CD1c-positive myeloid dendritic cell (primary cell): ENCODE results near the gene ITGB6.

Source experiments
- DNase-seq: peaks from one replicate; pipeline ENCODE4 v3.0.0-alpha.2; 2016; ENCODE audit errors: extremely low spot score

Gene ITGB6, protein sequence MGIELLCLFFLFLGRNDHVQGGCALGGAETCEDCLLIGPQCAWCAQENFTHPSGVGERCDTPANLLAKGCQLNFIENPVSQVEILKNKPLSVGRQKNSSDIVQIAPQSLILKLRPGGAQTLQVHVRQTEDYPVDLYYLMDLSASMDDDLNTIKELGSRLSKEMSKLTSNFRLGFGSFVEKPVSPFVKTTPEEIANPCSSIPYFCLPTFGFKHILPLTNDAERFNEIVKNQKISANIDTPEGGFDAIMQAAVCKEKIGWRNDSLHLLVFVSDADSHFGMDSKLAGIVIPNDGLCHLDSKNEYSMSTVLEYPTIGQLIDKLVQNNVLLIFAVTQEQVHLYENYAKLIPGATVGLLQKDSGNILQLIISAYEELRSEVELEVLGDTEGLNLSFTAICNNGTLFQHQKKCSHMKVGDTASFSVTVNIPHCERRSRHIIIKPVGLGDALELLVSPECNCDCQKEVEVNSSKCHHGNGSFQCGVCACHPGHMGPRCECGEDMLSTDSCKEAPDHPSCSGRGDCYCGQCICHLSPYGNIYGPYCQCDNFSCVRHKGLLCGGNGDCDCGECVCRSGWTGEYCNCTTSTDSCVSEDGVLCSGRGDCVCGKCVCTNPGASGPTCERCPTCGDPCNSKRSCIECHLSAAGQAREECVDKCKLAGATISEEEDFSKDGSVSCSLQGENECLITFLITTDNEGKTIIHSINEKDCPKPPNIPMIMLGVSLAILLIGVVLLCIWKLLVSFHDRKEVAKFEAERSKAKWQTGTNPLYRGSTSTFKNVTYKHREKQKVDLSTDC

DNA sequence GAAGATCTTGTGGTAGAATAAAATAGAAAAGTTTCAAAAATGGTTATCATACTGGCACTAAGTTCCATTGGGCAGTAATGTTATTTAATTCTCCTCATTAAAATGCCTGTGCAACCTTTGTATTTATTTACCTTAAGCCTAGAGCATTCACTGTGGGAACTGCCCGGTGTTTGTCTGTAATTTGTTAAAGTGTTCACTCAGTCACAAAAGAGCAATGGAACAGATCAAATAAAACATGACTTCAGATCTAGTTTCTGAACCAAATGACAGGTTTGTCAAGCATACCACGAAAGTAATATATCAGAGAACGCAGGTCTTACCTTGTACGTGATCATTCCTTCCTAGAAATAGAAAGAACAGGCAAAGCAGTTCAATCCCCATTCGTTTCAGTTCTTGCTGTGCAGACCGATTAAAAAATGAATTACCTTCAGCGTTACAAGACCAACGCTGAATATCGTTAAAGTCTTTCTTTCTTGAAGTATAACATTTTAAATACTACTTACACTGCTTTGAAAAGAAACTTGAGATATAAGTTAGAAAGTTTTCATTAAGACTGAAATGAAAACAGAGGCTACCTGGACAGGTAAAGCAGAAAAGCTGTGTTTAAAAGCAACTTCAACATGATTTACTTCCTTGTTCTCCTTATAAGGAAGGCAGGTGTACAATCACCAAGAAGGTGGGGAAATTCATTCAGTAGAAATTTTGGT is at the start of gene ITGB6:
Gene ITGB6, minus strand, starts transcription at position 590 of the 707 bp plus-strand sequence. Its CDS starts 209 bp downstream, at position 381.
- DNase-seq: no peak

DNA sequence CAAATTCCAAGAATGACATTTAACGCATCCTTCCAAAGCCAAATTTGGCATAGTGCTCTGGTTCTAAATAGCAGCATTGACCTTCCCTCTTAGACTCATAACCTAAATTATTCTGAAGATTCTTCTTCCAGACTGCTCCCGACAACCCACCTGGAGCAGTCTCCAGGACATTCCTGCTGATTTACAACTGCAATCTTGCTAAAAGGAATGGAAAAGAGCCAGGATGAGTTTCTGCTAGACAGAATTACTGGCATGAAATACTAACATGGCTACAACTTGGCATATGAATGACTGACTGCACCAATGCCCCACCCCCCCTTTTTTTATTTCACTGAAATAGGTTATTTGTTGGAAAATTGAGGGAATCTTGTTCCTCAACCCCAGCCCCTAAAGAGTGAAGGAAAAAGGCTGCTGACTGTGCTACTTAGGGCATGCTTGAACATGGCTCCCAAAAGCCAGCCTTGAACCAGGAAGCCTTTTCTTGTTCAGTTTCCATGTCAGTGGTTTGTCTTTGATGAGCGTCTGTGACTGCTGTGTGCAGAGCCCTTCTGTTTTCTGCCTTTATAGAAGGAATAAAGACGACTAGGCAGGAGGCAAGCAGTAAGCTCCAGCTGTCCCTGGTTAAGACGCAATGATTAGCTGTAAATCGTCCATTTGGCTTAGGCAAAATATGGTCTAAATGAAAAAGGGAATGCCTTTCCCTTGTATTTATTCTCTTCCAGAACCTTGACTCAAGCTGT is 47.4 kb upstream of the ITGB6 start:
- no peak for DNase-seq

DNA sequence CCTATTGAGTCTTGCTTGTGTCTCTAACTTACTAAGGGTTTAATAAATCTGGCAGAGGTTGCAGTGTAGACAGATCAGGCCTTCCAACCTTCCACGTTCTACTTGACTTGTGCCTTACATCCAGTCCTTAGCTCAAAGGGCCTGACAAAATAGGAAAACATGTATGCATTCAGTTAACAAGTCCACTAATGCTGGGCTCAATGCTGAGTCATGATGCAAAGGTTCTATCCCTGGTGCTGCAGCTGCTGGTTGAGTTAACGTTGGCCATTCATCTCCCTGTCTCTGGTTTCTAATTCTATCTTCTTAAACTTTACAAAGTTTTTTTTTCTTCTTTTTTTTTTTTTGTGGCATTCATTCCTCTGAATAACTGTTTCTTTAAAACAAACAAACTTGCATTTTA is 46.3 kb upstream of the ITGB6 start:
- DNase-seq: no peak

DNA sequence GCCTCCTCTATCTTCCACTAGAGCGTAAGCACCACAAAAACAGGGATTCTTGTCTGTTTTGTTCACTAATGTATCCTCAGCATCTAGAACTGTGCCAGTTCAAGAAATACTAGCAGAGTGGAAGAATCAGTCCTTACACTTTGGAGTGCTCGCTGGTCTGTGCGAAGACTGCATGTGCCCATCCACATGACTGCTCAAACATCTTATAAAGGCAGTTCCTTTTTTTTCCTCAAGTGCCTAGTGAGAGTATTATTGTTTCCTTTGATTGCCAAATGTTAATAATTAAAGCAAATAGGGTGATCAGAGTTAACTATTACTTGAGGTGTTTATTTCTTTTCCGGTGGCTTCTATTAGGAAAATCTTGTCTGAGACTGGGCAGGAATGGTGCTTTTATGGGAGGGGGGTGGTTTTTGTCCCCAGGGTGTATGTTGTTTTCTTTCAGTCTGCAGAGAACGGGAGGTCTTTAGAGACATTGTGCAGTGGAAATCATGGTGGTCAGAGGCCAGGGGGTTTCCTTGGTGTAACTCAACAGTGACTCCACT is 45.6 kb upstream of the ITGB6 start:
- DNase-seq: no peak

DNA sequence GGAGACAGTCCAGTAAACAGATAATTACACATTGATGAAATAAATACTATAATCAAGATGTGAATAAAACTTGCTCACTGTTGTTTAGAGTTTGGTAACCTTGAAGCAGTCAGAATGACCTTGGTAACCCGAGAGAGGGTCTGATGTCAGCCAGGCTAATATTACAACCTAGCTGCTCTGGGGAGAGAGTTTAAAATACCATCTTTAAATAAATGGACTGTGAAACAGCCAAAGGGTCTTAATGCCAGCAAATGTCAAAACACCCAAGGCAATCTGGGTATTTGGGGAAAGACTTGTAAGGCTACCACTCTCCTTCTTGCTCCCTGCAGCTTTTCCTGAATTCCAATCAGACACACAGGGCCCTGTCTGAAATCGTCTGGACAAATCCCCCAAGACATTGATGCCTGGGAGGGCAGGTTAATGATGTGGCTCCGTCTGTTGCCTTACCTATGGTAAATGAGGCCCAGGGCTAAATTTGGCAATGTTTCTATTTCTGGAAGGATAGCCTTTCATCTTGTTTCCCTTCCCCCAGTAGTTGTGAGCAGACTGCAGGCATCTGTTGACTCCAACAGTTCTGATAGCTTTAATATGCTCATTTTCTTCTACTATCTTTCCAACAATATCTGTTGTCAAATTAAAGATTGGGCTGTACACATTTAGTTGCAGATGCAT is 43.0 kb upstream of the ITGB6 start:
- no peak for DNase-seq

DNA sequence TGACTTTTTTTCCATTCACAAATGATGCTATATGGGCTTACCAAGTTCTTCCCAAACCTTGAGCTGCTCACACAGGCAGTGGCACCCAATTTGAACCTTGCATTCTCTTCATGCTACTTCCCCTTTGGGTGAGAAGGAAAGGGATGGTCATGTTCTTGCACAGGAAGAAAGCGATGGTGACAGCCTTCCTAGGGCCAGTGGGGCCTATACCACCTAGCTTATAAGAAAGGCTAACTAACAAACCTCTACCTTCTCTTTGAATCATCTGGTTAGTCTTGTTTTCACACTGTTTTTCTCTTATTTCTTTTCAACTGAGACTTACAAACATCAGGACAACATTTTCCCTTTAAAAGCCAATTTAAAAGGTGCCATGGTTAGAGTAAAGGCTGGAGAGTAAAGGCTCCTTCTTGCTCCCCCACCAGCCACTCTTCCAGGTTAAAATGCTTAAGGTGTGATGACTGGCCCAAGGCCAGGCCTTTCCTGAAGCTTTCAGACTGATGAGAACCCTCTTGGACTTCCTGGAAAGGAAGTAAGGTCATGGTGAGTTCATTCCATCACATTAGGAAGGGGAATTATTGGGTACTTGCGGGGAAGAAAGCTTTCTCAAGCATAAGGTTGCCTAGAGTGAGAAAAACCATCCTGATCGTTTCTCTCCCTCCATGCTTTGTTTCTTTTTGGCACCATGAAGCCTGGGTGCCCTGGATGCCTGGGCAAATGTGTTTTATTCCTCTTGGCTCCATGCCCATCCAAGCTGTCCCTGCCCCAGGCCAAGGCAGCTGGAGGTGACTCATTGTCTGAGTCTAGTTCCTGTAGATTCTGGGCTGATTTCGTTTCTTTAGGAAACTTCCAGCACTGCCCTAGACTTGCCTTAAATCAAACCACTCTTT is 41.4 kb upstream of the ITGB6 start:
- peak; percentile 65 for DNase-seq

DNA sequence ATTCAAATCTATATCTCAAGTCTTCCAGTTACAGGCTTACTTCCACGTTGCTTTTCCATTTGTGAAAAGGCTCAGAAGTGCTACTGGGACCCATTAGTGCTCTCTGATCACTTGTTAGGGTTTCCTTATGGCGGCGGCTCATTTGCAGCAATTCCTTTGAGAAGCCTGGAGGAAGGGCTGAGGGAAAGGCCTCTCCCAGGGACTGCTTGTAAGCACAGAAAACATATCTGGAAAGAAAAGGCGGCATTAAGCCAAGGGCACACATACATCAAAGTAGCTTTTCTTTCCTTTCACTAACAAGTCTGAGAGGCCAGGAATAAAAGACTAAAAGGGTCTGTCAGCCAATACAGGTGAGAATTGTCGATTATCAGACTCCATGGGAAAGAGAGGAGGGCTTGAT is 39.4 kb upstream of the ITGB6 start:
- DNase-seq: no peak

DNA sequence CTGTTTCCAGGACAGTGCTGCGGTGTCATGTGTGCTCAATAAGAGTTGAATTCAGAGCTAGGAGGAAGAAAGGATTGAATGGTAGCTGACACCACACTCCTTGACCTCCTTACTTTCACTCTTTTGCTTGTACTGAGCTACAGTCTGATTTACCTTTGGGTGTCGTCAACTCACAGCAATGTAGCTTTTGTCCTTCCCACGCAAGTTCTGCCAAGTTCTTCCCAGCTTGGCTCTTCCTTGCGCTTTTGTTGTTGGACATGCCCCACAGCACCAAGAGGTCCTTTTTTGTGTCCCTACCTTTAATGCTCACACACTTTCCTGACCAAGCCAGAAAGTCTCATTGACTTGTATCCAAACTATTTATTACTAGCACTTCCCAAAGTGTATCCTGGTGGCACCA is 38.3 kb upstream of the ITGB6 start:
- DNase-seq: no peak

DNA sequence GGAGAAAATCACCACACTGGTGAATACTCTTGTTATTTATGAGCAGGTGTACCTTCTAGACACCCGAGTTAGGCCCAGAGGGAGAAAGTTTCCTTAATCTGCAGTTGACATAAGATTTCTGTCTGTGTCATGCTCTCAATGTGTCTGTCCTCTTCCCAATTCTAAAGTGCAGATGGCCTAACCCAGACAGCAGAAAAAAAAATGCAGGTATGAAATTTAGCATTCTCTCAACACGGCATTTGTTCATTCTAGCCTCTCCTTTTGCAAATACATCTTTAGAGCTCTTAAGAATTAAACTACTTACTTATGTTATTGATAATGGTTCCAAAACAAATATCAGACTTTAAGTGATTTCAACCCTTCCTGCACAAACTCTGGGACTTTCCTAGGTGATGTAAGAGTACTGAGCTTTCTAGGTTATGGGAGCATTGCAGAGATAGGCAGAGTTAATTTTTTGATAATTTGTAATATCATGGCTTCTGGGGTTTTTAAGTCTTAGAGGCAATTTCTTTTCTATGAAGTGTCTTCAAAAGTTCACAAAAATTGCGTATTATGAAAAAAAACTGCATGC is 32.9 kb upstream of the ITGB6 start:
- DNase-seq: no peak

DNA sequence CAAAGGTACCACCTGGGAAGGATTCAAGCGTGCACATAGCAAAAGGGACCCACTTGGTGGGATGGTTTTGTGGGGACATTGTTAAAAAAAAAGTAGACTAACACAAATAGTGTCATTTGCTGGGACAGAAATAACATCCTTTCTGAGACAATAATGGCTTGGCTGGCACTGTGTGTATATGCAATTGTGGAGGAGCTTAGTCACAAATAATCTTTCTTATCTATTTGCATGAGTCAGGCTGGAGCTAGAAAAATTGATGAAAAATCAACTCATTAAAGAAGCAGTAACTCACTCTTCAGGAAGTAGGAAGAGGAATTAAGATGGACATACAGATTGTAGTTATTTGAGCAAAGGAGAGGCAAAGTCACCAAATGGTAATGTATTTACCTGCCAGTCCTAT is 29.5 kb upstream of the ITGB6 start:
- no peak for DNase-seq

DNA sequence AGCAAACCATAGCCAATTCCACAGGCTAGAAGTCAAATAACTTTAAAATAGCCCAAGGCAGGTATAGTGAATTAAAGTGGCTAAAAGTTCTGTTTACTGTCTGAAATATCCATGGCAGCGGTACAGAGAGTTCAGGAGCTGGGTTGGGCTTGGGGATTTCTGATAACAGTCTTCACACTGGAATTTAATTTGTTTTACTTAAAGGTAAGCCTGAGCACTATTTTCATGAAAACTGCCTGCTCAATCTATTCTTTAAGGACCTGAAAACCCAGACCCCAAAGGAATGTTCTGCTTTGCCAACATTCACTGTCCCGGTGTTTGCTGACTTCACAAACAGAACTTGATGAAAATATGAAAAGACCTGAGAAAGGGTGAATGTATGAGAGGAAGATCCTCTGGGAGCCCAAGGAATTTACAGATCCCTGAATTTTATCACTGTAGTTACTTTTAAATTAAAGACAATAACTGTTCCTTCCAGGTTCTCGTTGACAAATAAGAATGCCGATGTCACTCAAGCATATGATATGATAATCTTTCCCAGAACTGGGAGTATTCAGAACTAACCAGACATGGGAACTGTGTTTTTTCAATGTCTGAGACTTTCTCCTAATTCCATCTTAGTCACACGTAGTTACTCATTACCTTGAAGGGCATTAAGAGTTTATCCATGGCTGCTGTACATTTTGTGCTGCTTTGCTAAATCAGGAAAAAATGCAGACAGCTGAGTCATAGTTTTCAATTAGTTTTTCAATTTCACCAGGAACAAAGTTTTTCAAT is 28.3 kb upstream of the ITGB6 start:
- DNase-seq: no peak

DNA sequence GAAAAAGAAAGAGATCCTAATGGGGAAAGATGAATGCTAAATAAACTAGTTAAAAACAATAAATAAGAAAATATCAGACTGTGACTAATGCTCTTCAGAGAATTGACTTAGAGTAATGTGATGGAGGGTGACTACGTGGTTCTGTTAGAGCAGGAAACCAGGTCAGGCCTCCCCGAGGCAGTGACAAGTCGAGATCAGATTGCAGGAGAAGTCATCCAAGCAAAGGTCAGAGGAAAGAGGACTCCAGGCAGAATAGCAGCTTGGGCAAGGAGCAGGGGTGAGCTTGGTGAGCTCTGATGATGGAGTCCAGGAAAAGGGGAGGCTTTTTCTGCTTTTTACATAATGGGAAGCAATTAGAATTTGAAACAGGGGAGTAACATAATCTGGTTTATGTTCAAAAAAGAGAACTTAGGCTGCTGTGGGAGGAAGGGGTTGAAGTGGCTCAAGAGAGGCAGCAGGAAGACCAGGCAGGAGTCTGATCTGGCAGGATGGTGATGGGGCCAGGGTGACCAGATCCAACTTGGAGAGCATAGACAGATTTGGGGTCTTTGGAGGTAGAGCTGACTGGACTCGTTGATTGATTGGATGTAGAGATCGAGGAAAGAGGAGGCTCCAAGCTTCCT is 27.3 kb upstream of the ITGB6 start:
- no peak for DNase-seq

DNA sequence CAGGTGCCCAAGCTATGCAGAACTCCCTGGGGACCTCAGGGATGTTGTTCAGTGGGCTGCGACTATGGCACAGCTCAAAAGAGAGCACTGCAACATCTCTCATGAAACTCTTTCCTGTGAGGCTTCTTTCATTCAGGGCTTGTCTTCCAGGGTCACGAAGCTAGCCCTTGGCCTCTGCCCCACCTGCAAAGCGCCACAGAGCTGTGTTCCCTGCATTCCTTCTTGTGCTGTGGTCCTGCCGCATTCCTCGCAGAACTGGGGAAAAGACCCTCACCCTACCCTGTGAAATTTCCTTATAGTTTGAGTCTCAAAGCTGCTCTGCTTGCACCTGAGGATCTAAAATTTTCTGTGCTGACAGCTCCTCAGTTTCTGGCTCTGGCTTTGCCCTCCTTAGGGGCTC is 26.3 kb upstream of the ITGB6 start:
- no peak for DNase-seq

DNA sequence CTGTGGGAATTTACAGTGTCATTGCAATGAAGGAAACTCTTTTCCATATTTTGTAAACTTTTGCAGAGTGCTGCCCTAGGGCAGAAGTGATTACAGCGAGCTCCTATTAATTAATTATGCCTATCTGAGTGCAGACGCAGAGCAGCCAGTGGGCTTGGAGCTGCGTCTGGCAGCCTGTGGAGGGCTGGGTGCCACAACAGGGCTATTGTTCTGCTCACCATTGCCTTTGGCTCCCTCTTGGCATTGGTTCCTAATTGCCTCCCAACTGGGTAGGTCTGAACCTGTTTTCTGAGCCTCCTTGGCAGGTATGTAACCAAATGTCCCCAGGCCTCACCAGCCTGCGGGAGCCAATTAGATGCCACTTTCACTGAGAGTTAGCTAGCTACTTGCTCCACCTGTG is 25.6 kb upstream of the ITGB6 start:
- DNase-seq: no peak

DNA sequence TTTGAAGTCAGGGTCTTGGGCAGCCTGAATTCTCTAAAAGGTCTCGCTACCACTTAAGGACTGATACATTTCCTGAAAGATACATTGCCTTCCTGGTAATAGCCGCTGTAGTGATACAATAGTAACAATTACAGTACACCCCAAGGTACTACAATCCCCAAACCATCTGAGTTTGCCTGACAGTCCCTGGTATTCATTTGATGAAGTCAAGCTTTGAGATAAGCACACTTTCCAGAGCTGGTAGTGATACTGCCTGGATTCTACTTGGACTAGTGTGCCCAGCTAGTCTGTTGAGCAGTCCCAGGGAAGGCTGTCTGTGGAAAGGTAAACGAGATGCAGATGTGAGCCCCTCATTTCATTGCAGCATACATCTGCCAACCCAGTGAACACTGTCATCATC is 24.4 kb upstream of the ITGB6 start:
- DNase-seq: no peak

DNA sequence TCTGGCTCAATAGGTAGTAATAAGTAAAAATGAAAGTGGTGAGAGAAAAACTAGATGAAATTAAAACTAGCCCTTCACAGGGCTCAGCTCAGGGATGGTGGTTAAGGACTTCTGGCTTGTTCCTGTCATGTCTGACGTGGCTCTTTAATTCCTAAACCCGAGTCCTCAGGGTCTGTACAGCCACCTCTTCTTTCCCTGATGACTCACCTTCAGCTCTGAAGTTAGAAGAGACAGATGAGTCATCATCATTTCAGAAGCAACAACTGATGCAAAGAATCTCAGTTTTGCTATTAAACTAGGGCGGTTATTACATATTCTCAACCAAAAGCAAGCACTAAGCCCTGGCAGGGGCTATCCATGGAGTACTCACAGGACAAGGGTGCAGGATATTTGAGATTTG is 24.0 kb upstream of the ITGB6 start:
- DNase-seq: peak; percentile 53

DNA sequence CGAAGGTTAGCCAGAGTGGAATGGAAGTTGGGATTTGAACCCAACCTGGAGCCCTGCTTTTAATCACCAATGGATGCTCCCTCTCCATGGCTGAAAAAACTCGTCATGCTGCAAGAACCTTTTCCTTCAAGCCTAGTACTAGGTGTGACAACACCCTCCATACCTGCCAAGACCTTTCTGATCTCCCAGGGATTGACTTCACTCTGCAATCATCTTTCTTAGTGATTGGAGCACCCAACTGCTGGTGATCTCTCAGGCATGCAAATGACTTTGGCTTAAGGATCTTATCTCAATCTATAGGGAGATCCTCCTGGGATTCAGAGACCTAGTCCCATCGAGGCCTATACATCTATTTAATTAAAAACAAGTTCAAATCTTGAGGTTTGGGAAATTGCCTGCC is 23.5 kb upstream of the ITGB6 start:
- no peak for DNase-seq

DNA sequence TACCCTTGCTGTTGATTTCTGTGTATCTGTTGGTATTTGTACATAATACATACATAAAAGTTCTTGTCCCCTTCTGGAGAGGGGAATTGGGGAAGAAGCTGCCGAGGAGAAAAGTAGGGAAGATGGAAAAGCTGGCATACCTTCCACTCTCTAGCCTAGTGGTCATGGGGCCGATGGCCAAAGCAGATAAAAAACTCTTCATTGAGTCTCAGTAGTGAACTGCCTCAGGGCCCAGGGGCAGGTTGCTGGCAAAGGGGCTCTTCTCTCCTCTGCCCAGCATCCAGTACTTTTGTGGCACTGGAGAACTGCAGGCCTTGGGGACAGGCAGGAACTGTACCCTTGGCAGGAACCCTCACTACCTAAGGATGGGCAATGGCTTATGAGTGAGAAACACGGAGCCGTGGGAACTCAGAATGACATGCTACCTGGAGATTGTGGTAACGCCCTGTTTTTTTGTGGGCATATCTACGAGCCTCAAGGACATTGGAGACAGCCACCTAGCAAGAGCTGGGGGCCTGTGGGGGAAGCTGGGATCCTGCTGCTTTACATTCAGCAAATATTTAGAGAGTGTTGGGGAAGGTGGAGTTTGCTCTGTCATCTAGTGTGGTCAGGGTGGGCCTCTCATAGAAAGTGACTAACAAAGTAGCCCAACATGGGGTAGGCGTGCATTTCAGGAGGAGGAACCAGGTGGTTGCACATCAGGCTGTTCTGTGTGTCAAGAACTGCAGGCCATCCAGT is 22.6 kb upstream of the ITGB6 start:
- no peak for DNase-seq
